ENCODE data around the gene CLEC4G.

Gene CLEC4G

GRCh38 chr19:7729831-7730285 is 2.1 kb downstream of the CLEC4G start:
- DNase-seq (ENCODE audit: low read depth in 2 of 2): no peak

- no peak for DNase-seq (ENCODE audit: low read depth in 2 of 2)
Measured at GRCh38 chr19:7729211-7729610, 2.7 kb downstream of the CLEC4G start.

- no peak for DNase-seq (ENCODE audit: low read depth in 2 of 2)
Measured at GRCh38 chr19:7725791-7726190, 6.1 kb downstream of the CLEC4G start.

DNA sequence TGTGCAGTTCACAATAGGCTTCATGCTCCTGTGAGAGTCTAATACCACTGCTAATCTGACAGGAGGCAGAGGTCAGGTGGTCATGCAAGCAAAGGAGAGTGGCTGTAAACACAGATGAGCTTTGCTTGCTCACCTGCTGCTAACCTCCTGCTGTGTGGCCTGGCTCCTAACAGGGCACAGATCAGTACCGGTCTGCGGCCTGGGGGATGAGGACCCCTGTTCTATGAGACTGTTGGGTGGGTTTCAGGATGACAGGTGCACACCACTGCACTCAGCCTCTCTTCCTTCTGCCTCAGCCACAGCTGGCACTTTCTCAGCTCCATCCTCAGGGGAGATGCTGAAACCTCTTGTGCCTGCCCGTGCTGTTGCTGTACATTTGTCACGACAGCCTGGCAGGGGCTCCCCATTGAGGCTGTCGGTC is 9.7 kb downstream of the CLEC4G start:
- no peak for DNase-seq (ENCODE audit: low read depth in 2 of 2)

DNA sequence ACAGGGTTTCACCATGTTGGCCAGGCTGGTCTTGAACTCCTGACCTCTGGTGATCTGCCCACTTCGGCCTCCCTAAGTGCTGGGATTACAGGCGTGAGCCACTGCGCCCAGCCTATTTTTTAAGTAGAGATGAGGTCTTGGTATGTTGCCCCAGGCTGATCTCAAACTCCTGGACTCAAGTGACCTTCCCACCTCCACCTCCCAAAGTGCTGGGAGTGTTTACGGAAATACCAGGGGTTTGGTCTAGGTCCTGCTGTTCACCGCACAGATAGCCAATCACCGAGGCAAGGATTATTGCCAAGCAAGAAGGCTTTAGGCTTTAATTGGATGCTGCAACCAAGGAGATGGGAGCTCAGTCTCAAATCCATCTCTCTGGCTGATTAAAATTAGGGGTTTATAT is 11.6 kb downstream of the CLEC4G start:
- DNase-seq (ENCODE audit: low read depth in 2 of 2): no peak

- DNase-seq (ENCODE audit: low read depth in 2 of 2): no peak
Measured at GRCh38 chr19:7718668-7719067, 13.2 kb downstream of the CLEC4G start.

GRCh38 chr19:7716762-7717161 is 15.1 kb downstream of the CLEC4G start:
- DNase-seq (ENCODE audit: low read depth in 2 of 2): no peak

GRCh38 chr19:7715671-7716070 is 16.2 kb downstream of the CLEC4G start:
- DNase-seq (ENCODE audit: low read depth in 2 of 2): no peak

DNA sequence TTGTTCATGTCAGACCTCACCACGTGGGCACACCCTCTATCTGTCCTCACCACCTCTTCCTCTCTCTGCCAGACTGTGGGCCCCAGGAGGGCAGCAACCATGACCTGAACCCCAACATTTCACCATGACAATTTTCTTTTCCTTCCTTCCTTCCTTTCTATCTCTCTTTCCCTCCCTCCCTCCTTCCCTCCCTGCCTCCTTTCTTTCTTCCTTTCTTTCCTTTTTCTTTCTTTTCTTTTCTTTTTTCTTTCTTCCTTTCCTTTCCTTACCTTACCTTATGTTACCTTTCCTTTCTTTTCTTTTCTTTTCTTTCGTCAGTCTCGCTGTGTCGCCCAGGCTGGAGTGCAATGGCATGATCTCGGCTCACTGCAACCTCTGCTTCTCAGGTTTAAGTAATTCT is 21.3 kb downstream of the CLEC4G start:
- DNase-seq (ENCODE audit: low read depth in 2 of 2): no peak

DNA sequence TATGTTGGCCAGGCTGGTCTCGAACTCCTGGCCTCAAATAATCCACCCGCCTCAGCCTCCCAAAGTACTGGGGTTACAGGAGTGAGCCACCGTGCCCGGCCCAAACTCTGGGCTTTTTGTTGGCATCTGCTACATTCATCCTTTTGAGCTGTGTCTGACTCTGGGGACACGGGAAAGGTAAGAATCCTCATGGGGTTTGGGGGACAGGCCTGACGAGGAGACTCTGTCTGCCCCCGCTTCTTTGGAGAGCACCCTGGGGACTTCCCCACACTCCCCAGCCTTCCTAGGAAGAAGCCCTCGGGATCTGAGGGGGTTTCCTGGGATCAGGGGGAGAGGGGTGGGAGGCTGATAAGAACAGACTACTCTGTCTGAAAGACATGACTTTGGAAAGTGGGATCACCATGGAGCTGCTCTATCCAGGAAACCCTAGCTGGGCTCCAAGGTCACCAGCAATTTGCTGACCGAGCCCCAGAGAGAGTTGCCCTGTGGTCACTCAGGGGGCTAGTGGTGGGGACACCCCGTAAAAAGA is 21.9 kb downstream of the CLEC4G start:
- no peak for DNase-seq (ENCODE audit: low read depth in 2 of 2)

- DNase-seq (ENCODE audit: low read depth in 2 of 2): no peak
Measured at GRCh38 chr19:7706955-7707456, 24.9 kb downstream of the CLEC4G start.

- no peak for DNase-seq (ENCODE audit: low read depth in 2 of 2)
Measured at GRCh38 chr19:7706188-7706954, 25.5 kb downstream of the CLEC4G start.

- peak; percentile 71 to 72 for DNase-seq (ENCODE audit: low read depth in 2 of 2)
Measured at GRCh38 chr19:7705387-7706187, 26.3 kb downstream of the CLEC4G start.

- no peak for DNase-seq (ENCODE audit: low read depth in 2 of 2)
Measured at GRCh38 chr19:7704280-7705060, 27.4 kb downstream of the CLEC4G start.

DNA sequence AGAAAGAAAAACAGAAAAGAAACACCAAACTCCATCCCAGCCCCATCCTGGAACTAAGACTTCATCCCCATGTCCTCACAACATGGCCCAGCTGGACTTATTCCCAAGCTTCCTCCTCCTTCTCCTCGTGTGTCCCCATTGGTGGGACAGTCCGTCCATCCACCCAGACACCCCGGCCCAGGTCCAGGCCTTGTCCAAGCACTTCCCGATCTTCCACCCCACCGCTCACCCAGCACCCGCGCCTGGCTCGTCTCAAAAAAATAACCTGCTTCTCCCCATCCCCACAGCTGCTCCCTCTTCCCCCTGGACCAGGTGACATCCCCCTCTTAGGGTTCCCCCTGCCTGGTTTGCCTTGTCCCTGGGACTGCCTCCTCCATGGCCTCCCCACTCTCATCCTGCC is 28.6 kb downstream of the CLEC4G start:
- no peak for DNase-seq (ENCODE audit: low read depth in 2 of 2)

DNA sequence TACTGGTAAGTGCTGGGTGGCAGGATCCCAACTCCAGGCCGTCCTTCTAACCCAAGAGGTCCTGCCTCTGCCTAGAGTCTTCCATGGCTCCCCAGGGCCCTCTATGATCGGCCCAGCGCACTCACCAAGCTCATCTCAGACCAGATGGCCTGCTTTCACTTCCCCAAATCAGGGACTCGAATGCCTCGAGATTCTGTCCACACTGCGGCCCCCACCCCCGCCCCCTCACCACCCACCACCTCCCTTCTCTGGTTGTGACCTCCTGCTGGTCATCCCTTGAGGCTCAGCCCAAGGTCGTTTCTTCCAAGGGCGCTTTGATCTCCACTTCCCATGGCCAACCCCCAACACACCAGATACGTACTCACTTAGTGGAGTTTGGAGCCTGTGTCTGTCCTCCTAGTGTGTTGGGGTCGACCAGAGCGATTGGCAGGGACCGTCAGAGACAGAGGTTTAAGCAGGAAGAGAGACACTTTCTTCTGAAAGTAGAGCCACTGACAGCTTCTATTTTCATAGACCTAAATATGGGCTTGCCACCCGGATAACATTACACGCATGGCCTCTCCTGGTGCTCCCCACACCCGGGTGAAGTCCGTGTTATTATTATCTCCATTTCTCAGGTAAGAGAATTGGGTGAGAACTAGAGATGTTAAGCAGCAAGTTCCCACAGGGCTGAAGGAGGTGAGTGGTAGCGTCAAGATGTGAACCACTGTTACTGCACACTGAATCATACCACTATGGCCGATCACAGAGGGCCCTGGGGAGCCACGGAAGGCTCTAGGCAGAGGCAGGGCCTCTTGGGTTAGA is 30.1 kb downstream of the CLEC4G start, which contains the start of gene FCER2:
Gene FCER2, minus strand, starts transcription at position 478 of the 804 bp plus-strand sequence. CDS start 2,371 bp downstream, outside the sequence.
- DNase-seq (ENCODE audit: low read depth in 2 of 2): no peak

DNA sequence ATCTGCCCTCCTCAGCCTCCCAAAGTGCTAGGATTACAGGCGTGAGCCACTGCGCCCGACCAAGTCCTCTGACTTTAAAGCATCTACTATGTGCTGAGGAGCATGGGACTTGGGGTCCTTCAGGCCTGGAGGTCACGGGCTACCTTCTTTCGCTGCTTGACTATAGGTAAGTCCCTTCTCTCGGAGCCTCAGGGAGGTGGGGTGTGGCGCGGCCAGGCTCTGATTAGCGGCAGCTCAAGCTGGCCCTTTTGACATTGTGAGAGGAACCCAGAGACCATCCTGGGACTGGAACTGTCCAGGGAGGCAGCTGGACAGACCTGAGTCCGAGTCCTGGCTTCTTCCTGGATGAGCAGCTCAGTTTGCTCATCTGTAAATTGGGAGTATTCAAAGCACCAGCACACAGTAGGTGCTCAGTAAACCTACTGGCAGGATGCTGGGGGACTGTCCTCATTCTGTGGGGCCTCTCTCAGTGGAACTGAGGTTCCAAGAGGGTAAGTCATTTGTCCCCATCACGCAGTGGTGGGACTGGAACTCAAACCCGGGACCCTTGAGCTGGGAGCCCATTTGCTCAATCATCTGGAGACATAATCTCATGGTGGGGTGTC is 30.8 kb downstream of the CLEC4G start:
- DNase-seq (ENCODE audit: low read depth in 2 of 2): no peak

DNA sequence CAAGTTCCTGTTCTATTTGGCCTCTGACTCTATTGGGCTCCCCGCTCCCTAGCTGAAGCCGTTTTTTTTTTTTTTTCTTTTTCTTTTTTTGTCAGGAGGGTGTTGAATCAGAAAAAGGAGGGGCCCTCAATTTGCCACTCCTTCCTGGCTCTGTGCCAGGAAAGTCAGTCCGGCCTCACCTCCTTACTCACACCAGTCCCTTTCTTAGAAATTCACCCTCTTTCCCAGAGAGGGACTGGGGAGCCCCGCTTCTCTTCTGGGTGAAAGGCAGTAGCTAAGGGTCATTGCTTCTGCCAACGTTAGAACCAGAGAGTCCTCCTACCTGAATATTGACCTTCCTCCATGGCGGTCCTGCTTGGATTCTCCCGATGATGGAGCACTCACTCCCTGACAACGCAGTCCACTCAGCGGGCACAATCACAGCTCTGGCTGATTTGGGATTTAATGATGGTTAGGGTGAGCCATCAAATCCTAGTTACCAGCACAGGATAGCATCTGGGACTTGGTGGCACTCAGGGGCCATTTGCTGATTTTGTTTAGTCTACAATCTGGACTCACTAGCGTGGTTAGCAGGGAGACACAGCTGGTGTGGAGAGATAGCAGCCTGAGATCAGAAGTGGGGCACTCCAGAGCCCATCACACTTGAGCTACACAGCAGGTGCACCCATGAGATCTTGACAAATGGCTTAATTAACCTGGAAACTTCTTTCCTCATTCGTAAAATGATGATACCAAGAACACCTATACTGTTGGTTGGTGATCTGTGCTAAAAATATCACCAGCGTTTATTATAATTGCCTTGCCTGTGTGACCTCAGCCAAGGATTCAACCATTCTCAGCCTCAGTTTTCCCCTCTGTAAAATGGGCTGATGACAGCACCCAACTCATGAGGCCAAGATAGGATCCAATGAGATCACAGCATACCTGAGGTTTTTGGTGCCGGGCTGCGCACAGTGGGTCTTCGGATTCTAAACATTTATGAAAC is 32.2 kb downstream of the CLEC4G start:
- peak; percentile 53 to 61 for DNase-seq (ENCODE audit: low read depth in 2 of 2)

- no peak for DNase-seq (ENCODE audit: low read depth in 2 of 2)
Measured at GRCh38 chr19:7699003-7699402, 32.9 kb downstream of the CLEC4G start.
